H1 (cell line): ENCODE results near the gene KRTAP4-7. TPM values are rescaled to one million over a fixed set of nuclear protein-coding genes. Genes with fewer than 3 reads are reported as not detected.
"Not testable (repeated sequence)": the region's sequence is repeated elsewhere in the genome, so short reads cannot be mapped to it uniquely, and the experiment has no call there.

ENCODE experiments used
- CTCF ChIA-PET: fragments of 300-600 bp; sonication (Branson Sonifier 250); formaldehyde crosslinking; loops from one replicate; lab custom pipeline; 2021; ENCODE audit not compliant: partially characterized antibody; lab: Charles Lee
- POLR2A ChIA-PET: fragments of 300-600 bp; sonication (Branson Sonifier 250); formaldehyde crosslinking; loops from one replicate; lab custom pipeline; 2021; ENCODE audit warnings: inconsistent platforms; ENCODE audit not compliant: partially characterized antibody; lab: Charles Lee
- DNase-seq, 2 experiments: peaks; one replicate each; pipeline versions ENCODE4 v3.0.0 to v3.0.0-alpha.2; 2010 to 2022; ENCODE audit warnings: low spot score in 2 of 2, low read depth in 1 of 2, mixed read lengths in 1 of 2
- FAIRE-seq: peaks from 2 replicates; lab custom pipeline; 2011; peaks lifted over from hg19 to GRCh38; lab: Jason Lieb, UNC
- H2AFZ ChIP-seq: 2 replicates; pipeline ENCODE4 v1.8.1; 2012; ENCODE audit warnings: low read length, inconsistent platforms
- H2AK5ac ChIP-seq: 2 replicates; pipeline ENCODE4 v1.6.1; 2013; ENCODE audit warnings: low read depth, low read length
- H2BK120ac ChIP-seq: replicated peaks from 2 replicates; pipeline ENCODE3; 2013; ENCODE audit warnings: low read depth, low read length, inconsistent platforms
- H2BK12ac ChIP-seq: 2 replicates; pipeline ENCODE4 v1.6.1; 2013; ENCODE audit warnings: low read depth, low read length
- H2BK15ac ChIP-seq: 2 replicates; pipeline ENCODE4 v1.6.1; 2013; ENCODE audit warnings: low read length
- H2BK20ac ChIP-seq: 2 replicates; pipeline ENCODE4 v1.6.1; 2013; ENCODE audit warnings: low read length
- H2BK5ac ChIP-seq: 2 replicates; pipeline ENCODE4 v1.6.1; 2013; ENCODE audit warnings: low read depth, low read length
- H3K14ac ChIP-seq: 2 replicates; pipeline ENCODE4 v1.6.1; 2013; ENCODE audit warnings: inconsistent platforms; ENCODE audit not compliant: insufficient read length
- H3K18ac ChIP-seq: 2 replicates; pipeline ENCODE4 v1.6.1; 2013; ENCODE audit warnings: low read length; ENCODE audit errors: extremely low read depth
- H3K23ac ChIP-seq: 2 replicates; pipeline ENCODE4 v1.6.1; 2013; ENCODE audit warnings: inconsistent platforms; ENCODE audit not compliant: insufficient read length
- H3K23me2 ChIP-seq: 2 replicates; pipeline ENCODE4 v1.6.1; 2013; ENCODE audit warnings: low read depth, low read length
- H3K27ac ChIP-seq: 2 replicates; pipeline ENCODE4 v1.6.1; 2011; ENCODE audit warnings: low read depth, low read length, inconsistent platforms
- H3K27me3 ChIP-seq, 4 experiments: replicated peaks in 1 of 4; 1 replicate in 1 of 4; 2 replicates in 3 of 4; pipeline versions ENCODE4 v1.6.1 to v1.8.1; 2011 to 2013; ENCODE audit warnings: low read length in 3 of 4, mild to moderate bottlenecking in 3 of 4, inconsistent platforms in 2 of 4, mixed read lengths in 2 of 4, moderate library complexity in 1 of 4; ENCODE audit not compliant: control insufficient read depth in 3 of 4, insufficient read depth in 3 of 4; ENCODE audit errors: extremely low read depth in 1 of 4
- H3K36me3 ChIP-seq, 4 experiments: 2 replicates each; pipeline versions ENCODE4 v1.6.1 to v1.8.1; 2011 to 2013; ENCODE audit warnings: mild to moderate bottlenecking in 4 of 4, low read length in 3 of 4, moderate library complexity in 2 of 4, control low read depth in 1 of 4, inconsistent platforms in 1 of 4; ENCODE audit not compliant: insufficient read depth in 4 of 4, control insufficient read depth in 2 of 4
- H3K4ac ChIP-seq: replicated peaks from 2 replicates; pipeline ENCODE3; 2013; ENCODE audit warnings: low read length, low read depth, mixed read lengths, inconsistent platforms; ENCODE audit not compliant: insufficient read length
- H3K4me1 ChIP-seq, 4 experiments: replicated peaks in 1 of 4; 1 replicate in 1 of 4; 2 replicates in 3 of 4; pipeline versions ENCODE4 v1.6.1 to v1.8.1; 2011 to 2013; ENCODE audit warnings: low read length in 3 of 4, inconsistent platforms in 2 of 4, mixed read lengths in 1 of 4; ENCODE audit not compliant: insufficient read depth in 4 of 4, control insufficient read depth in 3 of 4
- H3K4me2 ChIP-seq, 2 experiments: 2 replicates each; pipeline versions ENCODE4 v1.6.1 to v1.8.1; 2011 to 2013; ENCODE audit warnings: low read depth in 2 of 2, low read length in 2 of 2, control low read depth in 1 of 2, inconsistent platforms in 1 of 2, mild to moderate bottlenecking in 1 of 2; ENCODE audit not compliant: insufficient read depth in 1 of 2
- H3K4me3 ChIP-seq, 4 experiments: fragments of 200-600, 300-600 bp in 1 of 4; sonication (generic), shearing (Covaris generic), sonication (Bioruptor Twin) in 1 of 4; 2 replicates each; pipeline versions ENCODE4 v1.5.1 to v1.8.1; 2011 to 2016; ENCODE audit warnings: low read length in 4 of 4, low read depth in 3 of 4, control low read depth in 2 of 4, inconsistent platforms in 2 of 4, mild to moderate bottlenecking in 2 of 4, mixed read lengths in 1 of 4, moderate library complexity in 1 of 4; ENCODE audit not compliant: insufficient read depth in 2 of 4; ENCODE audit errors: extremely low read depth in 1 of 4
- H3K56ac ChIP-seq: replicated peaks from 2 replicates; pipeline ENCODE3; 2013; ENCODE audit warnings: low read depth, mild to moderate bottlenecking, mixed read lengths, low read length, inconsistent platforms; ENCODE audit not compliant: insufficient read length
- H3K79me1 ChIP-seq: 2 replicates; pipeline ENCODE4 v1.6.1; 2013; ENCODE audit warnings: low read depth, low read length, control low read depth
- H3K79me2 ChIP-seq, 2 experiments: 2 replicates each; pipeline versions ENCODE4 v1.6.1 to v1.8.1; 2012 to 2013; ENCODE audit warnings: low read length in 2 of 2, mild to moderate bottlenecking in 2 of 2, inconsistent platforms in 1 of 2; ENCODE audit not compliant: insufficient read depth in 2 of 2, control insufficient read depth in 1 of 2
- H3K9ac ChIP-seq, 4 experiments: replicated peaks in 1 of 4; 1 replicate in 1 of 4; 2 replicates in 3 of 4; pipeline versions ENCODE4 v1.6.1 to v1.8.1; 2011 to 2013; ENCODE audit warnings: low read depth in 3 of 4, low read length in 3 of 4, control low read depth in 2 of 4, mild to moderate bottlenecking in 2 of 4, moderate library complexity in 2 of 4, inconsistent platforms in 1 of 4; ENCODE audit errors: extremely low read depth in 1 of 4
- H3K9me3 ChIP-seq, 2 experiments: 2 replicates each; pipeline versions ENCODE4 v1.6.1 to v1.8.1; 2012 to 2013; ENCODE audit warnings: mild to moderate bottlenecking in 2 of 2, moderate library complexity in 2 of 2, control low read depth in 1 of 2, inconsistent platforms in 1 of 2, low read depth in 1 of 2, low read length in 1 of 2, mixed read lengths in 1 of 2; ENCODE audit not compliant: insufficient read depth in 2 of 2
- H4K20me1 ChIP-seq, 2 experiments: replicated peaks in 1 of 2; 2 replicates each; pipeline versions ENCODE3 to v1.8.1; 2011 to 2013; ENCODE audit warnings: inconsistent platforms in 2 of 2, low read length in 2 of 2, mild to moderate bottlenecking in 1 of 2; ENCODE audit not compliant: insufficient read depth in 2 of 2, control insufficient read depth in 1 of 2
- H4K5ac ChIP-seq: 2 replicates; pipeline ENCODE4 v1.6.1; 2013; ENCODE audit warnings: low read length, low read depth, mixed read lengths, inconsistent platforms; ENCODE audit not compliant: insufficient read length
- H4K8ac ChIP-seq: 2 replicates; pipeline ENCODE4 v1.8.0; 2013; ENCODE audit warnings: mild to moderate bottlenecking, moderate library complexity, low read length, inconsistent platforms; ENCODE audit not compliant: insufficient read depth; ENCODE audit errors: extremely low read depth
- H4K91ac ChIP-seq: replicated peaks from 2 replicates; pipeline ENCODE3; 2013; ENCODE audit warnings: low read length, mixed read lengths, inconsistent platforms; ENCODE audit not compliant: insufficient read length
- ASH2L ChIP-seq: fragments of 200-600, 300-600 bp; sonication (generic); IDR thresholded peaks from one replicate; pipeline ENCODE4 v1.7.1; 2017; ENCODE audit warnings: low read length
- HDAC2 ChIP-seq, 2 experiments: fragments of 300-600 bp in 1 of 2; sonication (generic) in 1 of 2; IDR thresholded peaks; 2 replicates each; pipeline ENCODE4 v1.6.1; 2011 to 2012; ENCODE audit warnings: low read depth in 2 of 2, low read length in 2 of 2, mild to moderate bottlenecking in 2 of 2, moderate library complexity in 2 of 2, borderline replicate concordance in 1 of 2, inconsistent platforms in 1 of 2
- SRF ChIP-seq: IDR thresholded peaks from 2 replicates; pipeline ENCODE4 v1.6.1; 2011; ENCODE audit warnings: mild to moderate bottlenecking, low read depth, low read length, moderate library complexity
- ZNF274 ChIP-seq: IDR thresholded peaks from 2 replicates; pipeline ENCODE4 v1.7.0; 2012; ENCODE audit warnings: low read length, borderline replicate concordance; ENCODE audit errors: extremely low read depth
- WGBS, 2 experiments: shearing (Covaris generic) in 1 of 2; methylation state at CpG; one replicate each; pipeline versions ENCODE4 v1.1.6 to v1.1.7; 2013 to 2015; ENCODE audit warnings: low lambda C conversion rate in 2 of 2, mixed read lengths in 2 of 2, inconsistent platforms in 1 of 2, low coverage in 1 of 2, missing lambda C conversion rate in 1 of 2; ENCODE audit not compliant: insufficient replicate concordance in 2 of 2, insufficient coverage in 1 of 2, insufficient read length in 1 of 2; ENCODE audit errors: extremely low coverage in 1 of 2, missing lambda C conversion rate in 1 of 2; 5-methylcytosine and 5-hydroxymethylcytosine counted together
- polyA plus RNA-seq, 7 experiments: library from polyadenylated mRNA; depleted of rRNA in 3 of 7; stranded (reverse) in 5 of 7; unstranded in 2 of 7; fragments of >200 nt in 5 of 7; fragments of 200-250 nt in 2 of 7; gene quantifications; 1 replicate in 5 of 7; 2 replicates in 1 of 7; 4 replicates in 1 of 7; pipeline versions ENCODE4 v1.2.1 to v1.2.3, GENCODE V29; 2011 to 2013; ENCODE audit warnings: missing spikeins in 2 of 7, mixed read lengths in 2 of 7
- total RNA-seq: library from RNA; stranded (reverse); fragmentation: NEBNext Ultra II Directional; extraction: Animal tissue kit (Norgen Biotek cat#: 25700); gene quantifications from 2 replicates; pipeline ENCODE4 v1.2.1, GENCODE V29; 2021

Gene KRTAP4-7
- total and polyA plus RNA-seq, 2 of the 8 experiments (the other 6 are each of a cell fraction or from before 2014, with no cell fraction given): not detected

- TF ChIP-seq ASH2L (no peak), ZNF274 (no peak), HDAC2 (IDR thresholded peaks at IDR 0.05; ENCODE audit: borderline replicate concordance in 1 of 2, low read depth in 2 of 2, low read length in 2 of 2) (no peak), SRF (no peak)
Measured at GRCh38 chr17:41054025-41054424, 29.9 kb upstream of the KRTAP4-7 start (continued).

- DNase-seq, H3K4me2 ChIP-seq, FAIRE-seq, H4K20me1 ChIP-seq, H4K5ac ChIP-seq, H3K23me2 ChIP-seq, H3K27me3 ChIP-seq, H3K23ac ChIP-seq, H3K79me1 ChIP-seq, H3K4me1 ChIP-seq, H4K8ac ChIP-seq, H3K18ac ChIP-seq, H3K56ac ChIP-seq, CTCF ChIA-PET, POLR2A ChIA-PET, H2BK5ac ChIP-seq, H3K9me3 ChIP-seq, H3K9ac ChIP-seq, H2BK120ac ChIP-seq, H2BK20ac ChIP-seq, H3K4ac ChIP-seq, H3K79me2 ChIP-seq, H2BK15ac ChIP-seq, H2AK5ac ChIP-seq, H2BK12ac ChIP-seq, H4K91ac ChIP-seq, H3K27ac ChIP-seq, H2AFZ ChIP-seq, H3K36me3 ChIP-seq, H3K14ac ChIP-seq, H3K4me3 ChIP-seq: not testable (repeated sequence)
- 99% methylated on average over 7 of the region's 9 CpGs; no CpG with 5 or more reads in 1 of the 2 experiments for WGBS, 2 experiments
Measured at GRCh38 chr17:41054556-41054955, 29.4 kb upstream of the KRTAP4-7 start.
